NOMO-1 treated with DMSO at 0.1 percent for 48 hours (cell line): Measurements from ENCODE around the gene MTREX.

Experiments
- DNase-seq: peaks from one replicate; lab custom pipeline; 2025; ENCODE audit not compliant: unreplicated experiment; lab: John Stamatoyannopoulos, UW

MTREX gene

DNA sequence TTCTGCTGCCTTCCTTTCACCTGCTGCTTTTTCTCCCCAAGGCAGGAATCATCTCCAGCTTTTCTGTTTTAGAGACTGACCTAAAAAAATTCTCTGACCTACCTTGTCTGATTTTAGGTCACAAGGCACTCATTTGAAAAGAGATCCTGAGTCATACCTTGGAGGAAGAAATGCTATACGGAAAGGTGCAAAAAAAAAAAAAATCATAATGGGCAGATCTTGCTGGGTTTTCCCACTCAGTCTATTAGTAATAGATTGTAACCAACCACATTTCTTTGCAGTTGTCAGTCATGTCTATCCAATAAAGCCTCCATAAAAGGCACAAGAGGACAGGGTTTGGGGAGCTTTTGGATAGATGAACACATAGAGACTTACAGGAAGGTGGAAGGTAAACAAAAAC, 70.0 kb downstream of the MTREX start:
- no peak for DNase-seq

DNA sequence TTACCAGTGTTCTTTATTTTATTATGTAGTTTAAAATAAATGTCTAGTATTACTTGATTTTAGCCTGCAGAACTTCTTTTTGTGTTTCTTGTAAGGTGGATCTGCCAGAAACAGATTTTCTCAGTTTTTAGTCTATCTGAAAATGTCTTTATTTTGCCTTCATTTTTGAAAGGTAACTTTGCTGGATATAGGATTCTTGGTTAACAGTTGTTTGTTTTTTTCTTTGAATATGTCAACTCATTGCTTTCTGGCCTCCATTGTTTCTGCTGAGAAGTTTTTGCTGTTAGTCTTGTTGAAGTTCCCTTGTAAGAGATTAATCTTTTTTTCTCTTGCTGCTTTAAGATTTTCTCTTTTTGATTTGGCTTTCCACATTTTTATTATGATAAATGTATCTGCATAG, 75.5 kb downstream of the MTREX start:
- no peak for DNase-seq

DNA sequence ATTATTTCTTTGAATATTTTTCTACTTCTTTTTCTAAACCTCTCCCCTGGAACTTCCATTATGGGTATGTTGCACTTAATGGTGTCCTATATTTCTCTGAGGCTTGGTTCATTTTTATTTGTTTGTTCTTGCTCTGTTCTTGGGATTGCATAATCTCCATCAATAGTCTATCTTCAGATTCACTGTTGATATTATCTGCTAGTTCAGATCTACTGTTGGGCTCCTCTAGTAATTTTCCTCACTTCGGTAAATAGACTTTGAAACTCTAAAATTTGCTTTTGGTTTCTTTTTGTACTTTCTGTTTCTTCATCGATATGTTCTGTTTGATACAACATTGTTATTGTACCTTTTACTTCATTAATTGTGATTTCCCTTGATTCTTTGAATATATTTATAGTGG, 76.3 kb downstream of the MTREX start:
- DNase-seq, result no peak

GRCh38 chr5:55385227-55385626, 77.4 kb downstream of the MTREX start:
- no peak for DNase-seq

- no peak for DNase-seq
These were observed 78.1 kb downstream of the MTREX start for GRCh38 chr5:55385846-55386245.

GRCh38 chr5:55386356-55386755, 78.6 kb downstream of the MTREX start:
- DNase-seq, result no peak

- no peak for DNase-seq
These were observed 80.1 kb downstream of the MTREX start for GRCh38 chr5:55387865-55388264.

DNA sequence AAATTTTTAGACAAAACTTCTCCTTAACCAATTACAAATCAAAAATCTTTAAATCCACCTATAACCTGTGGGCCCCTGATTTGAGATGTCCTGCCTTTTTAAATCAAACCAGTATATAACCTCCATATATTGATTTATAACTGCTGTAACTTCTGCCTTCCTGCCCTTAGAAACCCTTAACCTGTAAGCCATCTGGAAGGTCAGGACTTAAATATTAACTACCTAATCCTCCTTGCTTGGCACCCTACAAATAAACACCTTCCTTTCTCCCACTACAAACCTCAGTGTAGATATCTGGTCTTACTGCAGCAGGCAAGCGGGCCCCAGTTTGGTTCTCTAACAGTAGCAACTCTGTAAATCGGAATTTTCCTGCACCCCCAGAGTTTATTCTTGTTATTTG, 83.9 kb downstream of the MTREX start:
- no peak for DNase-seq

DNA sequence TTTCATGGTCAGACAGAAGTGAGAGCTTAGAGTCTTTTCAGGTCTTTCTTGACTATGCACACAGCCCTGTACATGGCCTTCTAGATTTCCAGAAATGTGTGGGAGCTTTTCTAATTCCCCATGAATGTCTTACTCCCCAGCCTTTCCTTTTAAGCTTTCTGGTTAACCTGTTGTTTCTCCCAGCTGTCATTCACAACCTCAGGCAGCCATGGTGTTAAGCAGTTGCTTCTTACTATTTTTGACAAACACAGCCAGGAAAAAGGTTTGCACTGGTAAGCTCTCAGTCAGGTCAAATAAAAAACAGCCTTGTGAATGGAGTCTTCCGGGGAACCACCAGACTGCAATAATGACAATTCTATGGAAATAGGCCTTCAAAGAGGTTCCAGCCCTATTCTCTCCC, 84.9 kb downstream of the MTREX start:
- DNase-seq, result no peak

DNA sequence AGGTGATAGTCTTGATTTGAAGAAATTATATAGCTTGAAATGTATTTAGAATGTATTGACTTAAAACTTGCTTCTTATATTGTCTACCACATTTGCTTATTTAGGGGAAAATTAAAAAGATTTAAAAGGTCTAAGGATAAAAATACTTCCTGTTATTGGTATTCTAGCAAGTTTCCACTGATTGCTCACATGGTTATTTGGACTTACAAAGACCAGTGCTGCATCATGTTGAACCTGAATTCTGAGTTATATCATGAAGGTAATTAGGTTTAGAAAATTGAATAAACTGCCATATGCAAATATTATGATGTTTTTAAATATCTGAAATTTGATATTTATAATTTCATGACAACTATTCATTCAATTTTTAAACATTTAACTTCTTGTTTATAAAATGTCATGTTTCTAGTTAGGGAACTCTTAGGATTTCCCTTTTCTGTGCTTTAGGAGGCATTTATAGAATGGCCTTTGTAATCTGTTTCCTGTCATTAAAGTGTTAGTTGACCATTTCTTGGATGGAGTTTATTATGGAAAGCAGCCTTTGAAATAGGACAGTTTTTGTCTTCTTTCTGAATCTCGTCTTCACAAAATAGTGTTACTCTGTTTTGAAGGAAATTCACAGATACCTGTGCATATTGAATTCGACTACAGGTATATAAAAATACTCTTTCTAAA, 85.8 kb downstream of the MTREX start:
- DNase-seq, result no peak

GRCh38 chr5:55402199-55402598, 94.4 kb downstream of the MTREX start:
- DNase-seq, result no peak

DNA sequence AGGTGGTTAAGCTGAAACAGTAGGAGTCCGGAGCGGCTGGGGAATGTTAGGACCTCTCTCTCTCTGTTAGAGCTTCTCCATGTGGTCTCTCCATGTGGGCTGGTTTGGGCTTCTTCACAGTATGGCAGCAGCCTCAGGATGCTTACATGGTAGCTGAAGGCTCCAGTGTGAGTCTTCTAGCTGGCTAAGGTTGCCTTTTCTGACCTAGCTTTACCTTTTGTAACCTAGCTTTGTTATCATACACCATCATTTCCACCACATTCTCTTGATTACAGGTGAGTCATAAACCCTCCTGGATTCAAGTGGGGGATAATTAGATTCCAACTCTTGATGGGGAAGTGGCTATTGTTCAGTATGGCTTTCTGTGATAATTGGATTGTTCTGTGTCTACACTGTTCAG, 98.5 kb downstream of the MTREX start:
- DNase-seq, result no peak

- DNase-seq, result peak; percentile 7
These were observed 99.4 kb downstream of the MTREX start for GRCh38 chr5:55407059-55407684.

DNA sequence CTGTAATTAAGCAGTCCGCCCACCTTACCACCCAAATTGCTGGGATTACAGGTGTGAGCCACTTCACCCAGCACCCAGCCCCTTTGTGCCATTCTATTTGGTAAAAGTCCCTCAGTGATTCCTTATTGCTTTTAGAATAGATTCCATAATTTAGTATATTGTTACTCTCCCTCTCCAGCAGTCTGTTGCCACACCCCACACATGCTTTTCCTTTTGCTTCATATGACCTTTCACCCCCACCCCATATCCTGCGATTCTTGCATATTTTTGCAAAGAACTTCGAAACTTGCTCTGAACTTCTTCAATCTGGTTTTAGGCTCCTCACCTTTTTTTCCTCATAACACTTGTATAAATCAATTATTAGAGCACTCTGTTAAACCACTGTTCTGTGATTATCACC, 100.2 kb downstream of the MTREX start:
- DNase-seq, result no peak

DNA sequence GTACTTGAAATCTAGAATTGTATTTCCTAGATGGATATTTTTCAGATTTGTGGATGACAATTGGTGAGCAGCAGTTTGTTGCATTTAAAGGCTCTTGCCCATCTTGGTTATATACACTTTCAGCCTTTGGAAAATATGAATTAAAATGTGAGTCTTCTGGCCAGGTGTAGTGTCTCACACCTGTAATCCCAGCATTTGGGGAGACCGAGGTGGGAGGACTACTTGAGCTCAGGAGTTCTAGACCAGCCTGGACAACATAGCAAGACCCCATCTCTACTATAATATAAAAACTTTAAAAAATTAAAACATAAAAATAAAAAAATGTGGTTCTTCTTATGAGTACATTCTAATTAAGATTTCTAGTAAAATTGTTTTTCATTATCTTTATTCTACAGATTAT, 102.0 kb downstream of the MTREX start:
- DNase-seq, result no peak

GRCh38 chr5:55410845-55411244, 103.1 kb downstream of the MTREX start:
- peak; percentile 93 for DNase-seq

GRCh38 chr5:55411876-55412275, 104.1 kb downstream of the MTREX start:
- DNase-seq, result peak; percentile 92

GRCh38 chr5:55413644-55414043, 105.9 kb downstream of the MTREX start:
- DNase-seq, result no peak

GRCh38 chr5:55415071-55415470, 107.3 kb downstream of the MTREX start:
- no peak for DNase-seq

GRCh38 chr5:55416306-55416705, 108.5 kb downstream of the MTREX start:
- DNase-seq, result peak; percentile 6

DNA sequence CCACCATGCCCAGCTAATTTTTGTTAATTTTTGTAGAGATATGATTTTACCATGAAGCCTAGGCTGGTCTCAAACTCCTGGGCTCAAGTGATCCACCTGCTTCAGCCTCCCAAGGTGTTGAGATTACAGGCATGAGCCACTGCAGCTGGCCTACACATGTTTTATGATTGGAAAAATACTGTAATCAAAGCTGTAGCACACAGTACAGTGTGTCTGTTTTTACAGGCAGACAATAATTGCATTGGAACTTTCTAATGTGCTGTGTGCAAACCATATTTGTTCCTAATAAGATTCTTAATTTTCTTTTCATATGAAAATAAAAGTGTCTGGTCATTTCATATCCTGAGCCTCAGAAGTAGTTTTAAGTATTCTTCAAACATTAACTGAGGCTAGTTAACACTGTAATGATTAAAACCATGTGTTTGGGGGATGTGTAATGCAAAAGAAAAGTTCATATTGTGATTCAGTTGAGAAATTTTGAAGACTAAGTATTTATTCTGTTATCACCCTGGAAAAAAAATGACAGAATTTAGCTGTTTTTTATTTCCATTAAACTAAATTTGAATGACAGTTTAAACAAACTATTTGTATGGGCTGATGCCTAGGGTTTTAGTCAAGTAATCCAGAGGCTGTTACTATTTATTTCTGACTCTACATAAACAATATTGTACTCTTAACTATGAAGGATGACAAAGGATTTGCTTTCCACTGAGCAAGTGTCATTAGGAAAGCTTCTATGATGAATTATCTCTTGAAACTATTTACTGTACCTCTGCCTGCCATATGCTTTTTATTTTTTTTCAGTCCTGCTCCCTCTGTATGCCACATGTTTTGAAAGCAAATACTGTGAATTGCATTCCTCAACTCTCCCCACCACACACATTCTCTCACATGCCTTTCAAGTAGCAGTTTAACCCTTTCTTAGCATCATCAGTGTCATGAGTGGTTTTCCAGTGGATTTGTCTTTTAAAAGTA, 111.5 kb downstream of the MTREX start:
- no peak for DNase-seq

- DNase-seq, result no peak
These were observed 113.3 kb downstream of the MTREX start for GRCh38 chr5:55421074-55421529.
